Esophagus squamous epithelium (tissue), 4 donors: ENCODE measurements around the gene CCNY.
"Not testable (repeated sequence)": the region's sequence is repeated elsewhere in the genome, so short reads cannot be mapped to it uniquely, and the experiment has no call there.

Experiments used
- CTCF ChIP-seq, 6 experiments: fragments of 450-650 bp in 4 of 6; fragments of 200-600 bp in 2 of 6; sonication (generic) in 2 of 6; IDR thresholded peaks; one replicate each; pipeline ENCODE4 v1.5.1; 2016 to 2019; ENCODE audit warnings: antibody characterized with exemption in 6 of 6, mild to moderate bottlenecking in 4 of 6, moderate library complexity in 4 of 6
- POLR2A ChIP-seq, 4 donors: fragments of 450-650 bp; IDR thresholded peaks; one replicate each; pipeline ENCODE4 v1.6.1; 2017; ENCODE audit warnings: antibody characterized with exemption in 4 of 4, mild to moderate bottlenecking in 4 of 4, moderate library complexity in 3 of 4

GRCh38 chr10:35407696-35408095 is 71.4 kb downstream of the CCNY start:
- not testable (repeated sequence) for TF ChIP-seq CTCF, POLR2A (IDR thresholded peaks at IDR 0.05)
